Prostate gland (tissue), 2 donors: Measurements from ENCODE around the gene KCNT1. TPM values are rescaled to one million over a fixed set of nuclear protein-coding genes. Genes with fewer than 3 reads are reported as not detected.

Source experiments
- DNase-seq: peaks from one replicate; pipeline ENCODE4 v3.0.0-alpha.2; 2019; ENCODE audit warnings: low spot score
- H3K27ac ChIP-seq, 2 donors: fragments of 200-600 bp; sonication (generic); 2 replicates each; pipeline ENCODE4 v1.5.1; 2017 to 2019
- H3K27me3 ChIP-seq: fragments of 200-600 bp; sonication (generic); replicated peaks from 2 replicates; pipeline ENCODE4 v1.5.1; 2019; ENCODE audit not compliant: insufficient read depth
- H3K36me3 ChIP-seq, 2 donors: fragments of 200-600 bp; sonication (generic); 1 replicate in 1 of 2; 2 replicates in 1 of 2; pipeline versions ENCODE4 v1.5.1 to v1.8.1; 2017 to 2019
- H3K4me1 ChIP-seq: fragments of 200-600 bp; sonication (generic); replicated peaks from 2 replicates; pipeline ENCODE4 v1.5.1; 2019
- H3K4me3 ChIP-seq, 2 donors: fragments of 200-600 bp; sonication (generic); 2 replicates each; pipeline ENCODE4 v1.5.1; 2017 to 2019
- H3K9me3 ChIP-seq: fragments of 200-600 bp; sonication (generic); 2 replicates; pipeline ENCODE4 v1.5.1; 2017
- CTCF ChIP-seq, 4 experiments: fragments of 200-600 bp in 2 of 4; fragments of 450-650 bp in 2 of 4; sonication (generic) in 2 of 4; IDR thresholded peaks; 1 replicate in 3 of 4; 2 replicates in 1 of 4; pipeline ENCODE4 v1.5.1; 2016 to 2019; ENCODE audit warnings: antibody characterized with exemption in 4 of 4, mild to moderate bottlenecking in 2 of 4, moderate library complexity in 2 of 4
- POLR2A ChIP-seq: fragments of 450-650 bp; IDR thresholded peaks from one replicate; pipeline ENCODE4 v1.6.1; 2016; ENCODE audit warnings: antibody characterized with exemption, mild to moderate bottlenecking
- POLR2AphosphoS5 ChIP-seq: sonication (generic); formaldehyde crosslinking; IDR thresholded peaks from one replicate; pipeline ENCODE4 v1.6.1; 2017; ENCODE audit warnings: antibody characterized with exemption
- WGBS: methylation state at CpG from one replicate; pipeline ENCODE4 v1.1.5; 2018; 5-methylcytosine and 5-hydroxymethylcytosine counted together
- intact Hi-C: fragments of 100-400 bp; cut with DNase I; formaldehyde crosslinking; loops from one replicate; pipeline ENCODE4 v1.14.2; 2022
- total RNA-seq, 2 donors: library from RNA; depleted of rRNA; stranded (reverse); fragments of >200 nt; gene quantifications; one replicate each; pipeline ENCODE4 v1.1.0, GENCODE V29; 2016

The KCNT1 gene
- total RNA-seq, 2 donors from 2014 or later, result 0.09 to 3.0 TPM

- no peak for DNase-seq
- Histone ChIP-seq H3K27ac (no peak overlapping the region), H3K9me3 (no peaks in the 10 kb centered on the region), H3K4me1 (no peaks in the 10 kb centered on the region), H3K4me3 (no peak overlapping the region), H3K27me3 (no peaks in the 10 kb centered on the region), H3K36me3 (no peaks in the 10 kb centered on the region)
- intact Hi-C loops, result no loop called here
- no peak for TF ChIP-seq POLR2AphosphoS5
- no peak for TF ChIP-seq POLR2A
- no peak for TF ChIP-seq CTCF (IDR thresholded peaks at IDR 0.05)
- 97% methylated on average over 11 of the region's 11 CpGs for WGBS
Observed at GRCh38 chr9:135839516-135839915, 137.5 kb downstream of the KCNT1 start.

DNA sequence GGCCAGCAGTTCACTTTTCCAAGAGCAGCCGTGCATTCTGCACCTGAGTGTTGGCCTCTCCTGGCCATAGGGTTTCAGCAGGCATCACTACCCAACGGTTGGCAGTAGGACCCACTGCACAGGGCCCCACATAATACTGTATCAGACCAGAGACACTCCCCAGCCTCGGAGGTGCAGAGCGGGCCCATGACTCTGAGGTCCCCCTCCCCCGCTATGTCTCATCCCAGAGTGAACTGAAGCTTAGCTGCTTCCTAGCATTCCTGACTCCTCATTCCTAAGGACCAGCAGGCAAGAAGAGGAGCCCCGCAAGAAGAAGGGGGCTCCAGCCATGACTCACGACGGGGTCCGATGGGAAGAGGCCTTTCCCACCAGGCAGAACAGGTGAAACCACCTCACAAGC is 138.1 kb downstream of the KCNT1 start:
- WGBS, result 87% methylated on average over 9 of the region's 9 CpGs
- no peak for DNase-seq
- no peak overlapping the region for H3K27ac ChIP-seq
- H3K27me3 ChIP-seq, result no peaks in the 10 kb centered on the region
- TF ChIP-seq POLR2A (no peak), POLR2AphosphoS5 (no peak), CTCF (IDR thresholded peaks at IDR 0.05) (no peak)
- no peaks in the 10 kb centered on the region for H3K4me1 ChIP-seq
- intact Hi-C loops, result no loop called here
- H3K36me3 ChIP-seq, result no peaks in the 10 kb centered on the region
- H3K9me3 ChIP-seq, result no peaks in the 10 kb centered on the region
- no peak overlapping the region for H3K4me3 ChIP-seq

GRCh38 chr9:135840539-135840938 is 138.6 kb downstream of the KCNT1 start:
- H3K4me3 ChIP-seq, result no peak overlapping the region
- DNase-seq, result no peak
- no peaks in the 10 kb centered on the region for H3K9me3 ChIP-seq
- H3K4me1 ChIP-seq, result no peaks in the 10 kb centered on the region
- no peak for TF ChIP-seq POLR2AphosphoS5
- no peak for TF ChIP-seq CTCF (IDR thresholded peaks at IDR 0.05)
- no peak for TF ChIP-seq POLR2A
- H3K27ac ChIP-seq, result no peak overlapping the region
- intact Hi-C loops, result no loop called here
- WGBS, result 83% methylated on average over 7 of the region's 7 CpGs
- no peaks in the 10 kb centered on the region for H3K36me3 ChIP-seq
- no peaks in the 10 kb centered on the region for H3K27me3 ChIP-seq

Other genes starting within 250 kb of the KCNT1 start
- 10 to 100 TPM; 15.3 to 41.9 TPM for gene PPP1R26, start 222.4 kb upstream of the KCNT1 start, total RNA-seq
- gene MRPS2, start 201.5 kb upstream of the KCNT1 start, total RNA-seq, result 10 to 100 TPM; 55.6 to 55.9 TPM
- gene LCN1, start 180.7 kb upstream of the KCNT1 start, total RNA-seq, result not detected
- gene OBP2A, start 156.1 kb upstream of the KCNT1 start, total RNA-seq, result 10 to 100 TPM in 1 of 2 donors, not detected in 1; 19.7 TPM
- gene PAEP, start 140.4 kb upstream of the KCNT1 start, total RNA-seq, result 1 to 10 TPM in 1 of 2 donors, not detected in 1; 3.0 TPM
- gene GLT6D1, start 62.6 kb upstream of the KCNT1 start, total RNA-seq, result not detected
- gene LCN9, start 38.9 kb upstream of the KCNT1 start, total RNA-seq, result not detected
- 10 to 100 TPM in 1 of 2 donors, not detected in 1; 16.8 TPM for gene SOHLH1, start 2.7 kb upstream of the KCNT1 start, total RNA-seq
- 10 to 100 TPM; 28.3 to 86.6 TPM for gene CAMSAP1, start 205.4 kb downstream of the KCNT1 start, total RNA-seq